ENCODE results near the gene RNF123. TPM values are rescaled to one million over a fixed set of nuclear protein-coding genes. Genes with fewer than 3 reads are reported as not detected.

Gene RNF123
- total RNA-seq, 1 experiment from 2014 or later, result 46.7 TPM

DNA sequence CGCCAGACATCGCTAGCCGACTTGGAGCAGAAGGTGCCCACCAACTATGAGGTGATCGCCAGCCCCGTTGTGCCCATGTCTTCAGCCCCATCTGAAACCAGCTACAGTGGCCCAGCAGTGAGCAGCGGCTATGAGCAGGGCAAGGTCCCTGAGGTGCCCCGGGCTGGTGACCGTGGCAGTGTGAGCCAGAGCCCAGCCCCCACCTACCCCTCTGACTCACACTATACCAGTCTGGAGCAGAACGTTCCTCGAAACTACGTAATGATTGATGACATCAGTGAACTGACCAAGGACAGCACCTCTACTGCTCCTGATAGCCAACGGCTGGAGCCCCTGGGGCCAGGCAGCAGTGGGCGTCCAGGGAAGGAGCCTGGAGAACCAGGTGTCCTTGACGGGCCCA is 28.1 kb upstream of the RNF123 start:
- no peak overlapping the region for H3K4me2 ChIP-seq
- intact Hi-C loops (cut with micrococcal nuclease; ENCODE audit: unreplicated experiment), result no loop called here
- TF ChIP-seq EZH2 (IDR thresholded peaks at IDR 0.05; ENCODE audit: low read depth), result no peak
- TF ChIP-seq CTCF (conservative IDR thresholded peaks at IDR 0.05), result no peak
- no TSS peak for BruUV-seq (replicated peaks)
- H4K20me1 ChIP-seq (ENCODE audit: insufficient read depth), result no peaks in the 10 kb centered on the region
- H3K9me3 ChIP-seq (ENCODE audit: insufficient read depth, low read depth), result no peaks in the 10 kb centered on the region
- no peak overlapping the region for H3K4me3 ChIP-seq
- DNase-seq, result peak; percentile 37 to 38
- no peaks in the 10 kb centered on the region for H3K4me1 ChIP-seq (replicated peaks; ENCODE audit: insufficient read depth)
- no peak overlapping the region for H3K27ac ChIP-seq
- CTCF ChIA-PET, result no interaction called here
- H2AFZ ChIP-seq, result no peak overlapping the region
- POLR2A ChIA-PET (ENCODE audit: unreplicated experiment), result no interaction called here
- H3K36me3 ChIP-seq (ENCODE audit: low read depth), result no peaks in the 10 kb centered on the region
- no peaks in the 10 kb centered on the region for H3K9me2 ChIP-seq (ENCODE audit: insufficient read depth)
- H3F3A ChIP-seq (ENCODE audit: insufficient read depth, low read depth), result no peaks in the 10 kb centered on the region
- H3K79me2 ChIP-seq (ENCODE audit: low read depth), result no peaks in the 10 kb centered on the region
- H3K27me3 ChIP-seq (ENCODE audit: insufficient read depth, low read depth), result no peaks in the 10 kb centered on the region

DNA sequence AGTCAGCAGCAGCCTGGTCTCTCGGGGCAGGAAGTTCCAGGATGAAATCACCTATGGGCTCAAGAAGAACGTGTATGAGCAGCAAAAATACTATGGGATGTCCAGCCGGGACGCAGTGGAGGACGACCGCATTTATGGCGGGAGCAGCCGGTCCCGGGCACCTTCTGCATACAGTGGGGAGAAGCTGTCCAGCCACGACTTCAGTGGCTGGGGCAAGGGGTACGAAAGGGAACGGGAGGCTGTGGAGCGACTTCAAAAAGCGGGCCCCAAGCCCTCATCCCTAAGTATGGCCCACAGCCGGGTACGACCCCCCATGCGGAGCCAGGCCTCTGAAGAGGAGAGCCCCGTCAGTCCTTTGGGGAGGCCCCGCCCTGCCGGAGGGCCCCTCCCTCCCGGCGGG is 27.3 kb upstream of the RNF123 start:
- no peaks in the 10 kb centered on the region for H3K9me3 ChIP-seq (ENCODE audit: insufficient read depth, low read depth)
- ChIA-PET CTCF (interaction anchor here (0.7 kb wide), 1 partner anchor 139 kb away, joined by 5 read pairs; no protein-coding TSS in a partner anchor), POLR2A (ENCODE audit: unreplicated experiment) (no interaction called here)
- BruUV-seq (replicated peaks), result no TSS peak
- H3F3A ChIP-seq (ENCODE audit: insufficient read depth, low read depth), result no peaks in the 10 kb centered on the region
- no peak overlapping the region for H2AFZ ChIP-seq
- H3K4me2 ChIP-seq, result no peak overlapping the region
- H3K9me2 ChIP-seq (ENCODE audit: insufficient read depth), result no peaks in the 10 kb centered on the region
- H4K20me1 ChIP-seq (ENCODE audit: insufficient read depth), result no peaks in the 10 kb centered on the region
- H3K79me2 ChIP-seq (ENCODE audit: low read depth), result no peaks in the 10 kb centered on the region
- intact Hi-C loops (cut with micrococcal nuclease; ENCODE audit: unreplicated experiment), result no loop called here
- no peak overlapping the region for H3K27ac ChIP-seq
- H3K4me3 ChIP-seq, result no peak overlapping the region
- no peak for DNase-seq
- TF ChIP-seq EZH2 (IDR thresholded peaks at IDR 0.05; ENCODE audit: low read depth) (no peak), CTCF (conservative IDR thresholded peaks at IDR 0.05) (no peak)
- no peaks in the 10 kb centered on the region for H3K4me1 ChIP-seq (replicated peaks; ENCODE audit: insufficient read depth)
- H3K27me3 ChIP-seq (ENCODE audit: insufficient read depth, low read depth), result no peaks in the 10 kb centered on the region
- H3K36me3 ChIP-seq (ENCODE audit: low read depth), result no peaks in the 10 kb centered on the region

DNA sequence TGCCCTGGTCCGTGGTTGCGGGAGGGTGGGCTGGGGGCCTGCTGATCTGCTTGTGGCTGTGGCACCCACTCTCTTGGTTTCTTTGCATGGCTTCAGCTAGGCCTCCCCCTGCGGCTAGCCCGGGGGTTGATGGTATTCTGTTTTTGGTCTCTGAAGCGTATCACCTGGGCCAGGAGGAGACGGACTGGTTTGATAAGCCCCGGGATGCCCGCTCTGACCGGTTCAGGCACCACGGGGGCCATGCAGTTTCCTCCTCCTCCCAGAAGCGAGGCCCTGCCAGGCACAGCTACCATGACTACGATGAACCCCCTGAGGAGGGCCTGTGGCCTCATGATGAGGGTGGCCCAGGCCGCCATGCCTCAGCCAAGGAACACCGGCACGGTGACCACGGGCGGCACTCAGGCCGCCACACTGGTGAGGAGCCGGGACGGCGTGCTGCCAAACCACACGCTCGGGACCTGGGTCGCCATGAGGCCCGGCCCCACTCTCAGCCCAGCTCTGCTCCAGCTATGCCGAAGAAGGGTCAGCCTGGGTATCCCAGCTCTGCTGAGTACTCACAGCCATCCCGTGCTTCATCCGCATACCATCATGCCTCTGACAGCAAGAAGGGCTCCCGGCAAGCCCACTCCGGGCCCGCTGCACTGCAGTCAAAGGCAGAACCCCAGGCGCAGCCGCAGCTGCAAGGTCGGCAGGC is 26.5 kb upstream of the RNF123 start:
- Histone ChIP-seq H3K9me3 (ENCODE audit: insufficient read depth, low read depth) (no peaks in the 10 kb centered on the region), H3K4me1 (replicated peaks; ENCODE audit: insufficient read depth) (no peaks in the 10 kb centered on the region), H2AFZ (no peak overlapping the region), H3K27ac (no peak overlapping the region), H3K4me3 (no peak overlapping the region), H3K4me2 (no peak overlapping the region), H3F3A (ENCODE audit: insufficient read depth, low read depth) (no peaks in the 10 kb centered on the region), H3K9me2 (ENCODE audit: insufficient read depth) (no peaks in the 10 kb centered on the region), H3K36me3 (ENCODE audit: low read depth) (no peaks in the 10 kb centered on the region), H3K79me2 (ENCODE audit: low read depth) (no peaks in the 10 kb centered on the region), H3K27me3 (ENCODE audit: insufficient read depth, low read depth) (no peaks in the 10 kb centered on the region), H4K20me1 (ENCODE audit: insufficient read depth) (no peaks in the 10 kb centered on the region)
- DNase-seq, result no peak
- no TSS peak for BruUV-seq (replicated peaks)
- ChIA-PET CTCF (interaction anchor here (0.7 kb wide), 1 partner anchor 140 kb away, joined by 5 read pairs; no protein-coding TSS in a partner anchor), POLR2A (ENCODE audit: unreplicated experiment) (interaction anchor here (0.6 kb wide), 1 partner anchor 17 kb away, joined by 3 read pairs; no protein-coding TSS in a partner anchor)
- TF ChIP-seq CTCF (conservative IDR thresholded peaks at IDR 0.05) (no peak), EZH2 (IDR thresholded peaks at IDR 0.05; ENCODE audit: low read depth) (no peak)
- intact Hi-C loops (cut with micrococcal nuclease; ENCODE audit: unreplicated experiment), result no loop called here
